GM21528 (cell line): ENCODE data around the gene PDZRN3.

Experiments
- ATAC-seq: cut with Tn5 transposase; IDR thresholded peaks from one replicate; pipeline ENCODE4 v1.9.1; 2021; ENCODE audit warnings: mild to moderate bottlenecking, moderate library complexity; ENCODE audit not compliant: unreplicated experiment, low FRiP score

PDZRN3 gene

GRCh38 chr3:73498764-73499622 is 125.7 kb downstream of the PDZRN3 start:
- ATAC-seq, result no peak

- ATAC-seq, result no peak
Measured at GRCh38 chr3:73497646-73498406, 126.9 kb downstream of the PDZRN3 start.

DNA sequence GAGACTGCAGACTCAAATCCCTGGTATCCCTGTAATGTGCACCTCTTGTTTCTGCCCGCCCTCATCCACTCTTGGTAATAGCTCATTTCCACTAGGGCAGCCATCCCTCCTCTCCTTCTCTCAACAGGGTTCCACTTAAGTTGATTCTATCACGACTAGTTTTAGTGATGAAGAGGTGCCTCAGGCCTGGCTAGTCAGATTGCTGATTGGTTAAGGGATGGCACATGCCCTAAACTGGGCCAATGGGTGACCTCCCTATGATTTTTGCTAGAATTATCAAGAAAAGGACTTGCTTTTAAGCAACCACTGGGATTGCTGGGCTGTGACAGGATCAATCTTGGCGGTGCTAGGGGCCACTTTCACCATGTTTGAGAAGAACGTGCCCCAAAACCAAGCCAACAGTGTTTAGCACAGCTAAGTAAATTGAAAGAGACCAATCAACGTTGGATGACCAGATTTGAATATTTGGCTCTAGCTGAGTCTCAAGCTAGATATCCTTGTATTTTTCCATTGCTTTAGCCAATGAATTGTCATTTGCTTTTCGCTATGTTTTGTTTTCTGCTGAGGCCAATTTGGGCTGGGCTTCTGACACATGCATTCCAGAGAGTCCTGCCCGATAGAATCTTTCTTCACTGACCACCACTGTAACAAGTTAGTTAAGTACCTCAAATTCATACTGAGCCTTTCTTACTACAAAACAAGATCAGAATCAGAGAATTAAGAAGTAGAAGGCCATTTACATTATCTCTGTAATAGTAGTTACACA is 131.0 kb downstream of the PDZRN3 start:
- no peak for ATAC-seq

DNA sequence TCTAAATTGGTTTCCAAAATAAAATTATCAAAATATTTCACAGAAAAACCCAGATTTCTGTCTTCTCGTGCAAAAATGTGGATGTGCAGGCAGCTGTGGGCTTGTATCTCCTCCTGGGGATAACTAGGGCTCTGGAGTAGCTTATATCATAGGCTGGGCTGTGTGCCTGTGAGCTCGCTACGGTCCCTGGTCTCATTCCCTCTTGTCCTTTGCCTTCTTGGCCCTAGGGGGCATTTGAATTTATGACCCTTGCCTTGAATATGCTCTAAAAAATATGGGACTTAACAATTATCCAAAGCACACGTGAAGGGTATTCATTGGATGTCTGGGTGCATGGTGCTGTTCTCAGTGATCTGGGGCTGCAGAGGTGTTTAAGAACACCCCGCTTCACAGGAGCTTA is 132.6 kb downstream of the PDZRN3 start:
- ATAC-seq, result no peak

DNA sequence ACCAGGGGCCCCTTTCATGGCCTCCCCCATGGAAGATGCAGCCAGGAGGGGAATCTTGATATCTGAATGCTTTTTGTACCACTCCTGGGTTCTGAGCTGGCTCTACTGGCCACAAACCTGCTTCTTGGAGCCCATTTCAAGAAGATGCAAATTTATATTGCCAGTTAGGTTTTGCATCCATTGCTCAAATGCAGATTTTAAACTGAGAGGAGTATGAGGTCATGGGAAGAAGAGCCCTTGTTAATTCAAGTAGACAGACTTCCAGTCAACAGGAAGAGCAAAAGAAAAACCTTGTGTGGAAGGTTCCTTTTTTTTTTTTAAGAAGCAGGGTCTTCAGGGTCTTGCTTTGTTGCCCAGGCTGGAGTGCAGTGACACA is 133.5 kb downstream of the PDZRN3 start:
- no peak for ATAC-seq

DNA sequence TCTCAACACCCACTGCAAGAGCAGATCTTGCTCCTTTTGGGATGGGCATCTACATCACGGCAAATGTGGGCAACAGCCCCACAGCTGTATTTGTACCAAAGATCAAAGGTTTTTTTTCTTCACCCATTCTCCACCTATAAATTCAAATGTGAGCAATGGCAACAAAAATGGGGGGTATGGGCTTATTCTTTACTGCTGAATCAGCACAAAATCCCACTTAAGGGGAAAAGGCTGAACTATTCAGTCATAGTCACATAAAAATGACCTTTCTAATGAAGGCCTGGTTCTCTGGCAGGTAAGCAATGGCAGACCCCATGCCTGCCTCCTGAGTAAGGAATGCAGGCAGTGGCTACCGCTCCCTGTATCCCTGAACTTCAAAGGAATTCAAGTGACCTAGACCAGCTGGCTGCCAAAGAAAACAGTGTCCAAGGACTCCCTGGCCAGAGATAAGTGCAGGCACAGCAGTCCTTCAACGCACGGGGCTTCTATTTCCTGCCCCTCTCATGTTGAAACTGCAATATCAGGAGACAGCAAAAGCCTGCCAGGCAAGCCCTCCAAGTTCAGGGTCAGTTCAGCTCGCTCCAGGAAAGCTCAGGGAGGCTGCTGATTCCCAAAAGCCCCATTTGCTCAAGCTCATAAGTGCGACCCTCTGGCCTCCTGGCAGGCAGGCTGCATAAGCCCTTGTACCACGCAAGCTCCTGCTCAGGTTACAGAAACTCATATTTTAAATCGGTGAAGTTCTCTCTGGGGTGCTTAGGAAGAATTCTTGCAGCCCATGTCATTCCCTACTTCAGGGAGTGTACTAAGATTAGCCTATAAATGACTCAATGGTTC is 134.1 kb downstream of the PDZRN3 start:
- no peak for ATAC-seq

DNA sequence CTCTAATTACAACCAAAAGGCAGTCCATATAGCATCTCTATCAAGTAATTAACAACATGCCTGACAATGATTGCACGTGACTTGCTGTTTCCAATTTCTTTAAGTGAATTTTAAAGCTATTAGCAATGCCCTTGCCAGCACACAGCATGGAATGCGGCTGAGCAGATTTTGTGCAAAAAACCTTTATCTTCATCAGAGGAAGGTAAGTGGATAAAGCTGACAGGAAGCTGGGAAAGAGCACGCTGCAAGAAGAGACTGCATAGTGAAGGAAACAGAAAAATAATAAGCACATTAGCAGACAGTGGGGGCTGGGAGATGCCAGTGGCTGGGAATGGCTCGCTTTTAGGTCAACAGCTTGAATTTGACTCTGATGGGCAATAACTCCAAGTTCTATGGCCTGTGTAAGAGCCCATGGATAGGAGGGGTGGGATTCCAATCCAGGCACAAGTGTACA is 138.8 kb downstream of the PDZRN3 start:
- ATAC-seq, result no peak

DNA sequence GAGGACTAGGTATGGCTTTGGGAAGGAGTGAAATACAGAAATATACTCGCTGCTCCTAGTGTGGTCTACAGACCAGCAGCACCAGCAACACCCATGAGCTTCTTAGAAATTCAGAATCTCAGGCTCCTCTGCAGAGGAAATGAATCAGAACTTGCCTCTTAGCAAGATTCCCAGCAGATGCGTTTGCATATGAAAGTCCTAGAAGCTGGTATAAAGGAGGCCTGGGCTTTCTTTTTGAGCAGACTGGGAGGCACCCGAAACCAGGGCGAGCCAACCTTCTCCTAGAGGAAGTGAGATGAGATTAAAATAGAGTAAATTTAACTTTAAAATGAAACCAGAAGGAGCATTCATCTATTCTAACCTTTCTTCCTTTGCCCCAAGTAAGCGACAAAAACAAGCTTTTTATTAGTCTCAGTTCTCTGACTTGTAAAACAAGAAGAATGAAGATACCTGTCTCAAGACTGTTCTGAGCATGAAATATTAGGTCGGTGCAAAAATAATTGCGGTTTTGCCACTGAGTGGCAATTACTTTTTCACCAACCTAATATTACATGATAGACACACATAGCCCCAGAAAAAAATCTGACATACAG is 140.0 kb downstream of the PDZRN3 start:
- peak; percentile 94 for ATAC-seq

DNA sequence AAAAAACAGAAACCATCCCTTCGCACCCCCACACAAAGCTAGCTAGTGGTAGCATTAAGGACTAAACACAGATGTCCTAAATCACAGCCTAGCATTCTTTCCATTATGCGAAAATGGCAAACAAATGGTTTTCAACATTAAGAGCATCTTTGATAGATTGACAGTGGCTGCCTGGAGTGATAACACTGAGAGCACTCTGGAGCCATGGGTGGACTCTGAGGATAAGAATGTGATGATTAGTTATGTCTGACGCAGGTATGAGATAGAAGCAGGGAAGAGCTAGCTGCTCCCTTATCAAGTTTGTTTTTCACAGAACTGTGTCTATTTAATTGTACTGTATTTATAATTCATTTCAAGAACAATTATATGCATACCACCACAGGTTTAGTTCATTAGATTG is 142.9 kb downstream of the PDZRN3 start:
- ATAC-seq, result no peak

GRCh38 chr3:73480187-73480672 is 144.5 kb downstream of the PDZRN3 start:
- no peak for ATAC-seq

DNA sequence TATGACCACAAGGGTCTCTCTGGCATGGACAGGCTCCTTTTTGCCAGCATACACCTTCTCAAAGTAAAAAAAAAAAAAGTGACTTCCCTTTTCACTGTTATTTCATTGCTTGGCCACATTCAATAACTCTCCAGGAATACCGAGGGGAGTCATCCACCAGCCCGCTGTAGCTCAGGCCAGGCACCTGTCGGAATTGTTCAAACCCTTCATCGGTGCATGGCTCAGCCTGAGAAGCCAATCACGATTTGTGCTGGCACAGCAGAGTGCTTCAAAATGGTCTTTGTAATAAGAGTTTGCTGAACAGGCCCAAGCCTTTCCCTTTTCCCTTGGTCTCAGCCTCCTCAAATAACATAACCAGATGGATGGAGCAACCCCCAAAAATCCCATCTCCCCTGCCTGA is 145.4 kb downstream of the PDZRN3 start:
- no peak for ATAC-seq

- no peak for ATAC-seq
Measured at GRCh38 chr3:73478858-73479257, 145.9 kb downstream of the PDZRN3 start.

GRCh38 chr3:73475717-73476116 is 149.0 kb downstream of the PDZRN3 start:
- no peak for ATAC-seq

GRCh38 chr3:73475175-73475574 is 149.6 kb downstream of the PDZRN3 start:
- ATAC-seq, result no peak

GRCh38 chr3:73474619-73475018 is 150.1 kb downstream of the PDZRN3 start:
- ATAC-seq, result no peak

- no peak for ATAC-seq
Measured at GRCh38 chr3:73473898-73474416, 150.8 kb downstream of the PDZRN3 start.

DNA sequence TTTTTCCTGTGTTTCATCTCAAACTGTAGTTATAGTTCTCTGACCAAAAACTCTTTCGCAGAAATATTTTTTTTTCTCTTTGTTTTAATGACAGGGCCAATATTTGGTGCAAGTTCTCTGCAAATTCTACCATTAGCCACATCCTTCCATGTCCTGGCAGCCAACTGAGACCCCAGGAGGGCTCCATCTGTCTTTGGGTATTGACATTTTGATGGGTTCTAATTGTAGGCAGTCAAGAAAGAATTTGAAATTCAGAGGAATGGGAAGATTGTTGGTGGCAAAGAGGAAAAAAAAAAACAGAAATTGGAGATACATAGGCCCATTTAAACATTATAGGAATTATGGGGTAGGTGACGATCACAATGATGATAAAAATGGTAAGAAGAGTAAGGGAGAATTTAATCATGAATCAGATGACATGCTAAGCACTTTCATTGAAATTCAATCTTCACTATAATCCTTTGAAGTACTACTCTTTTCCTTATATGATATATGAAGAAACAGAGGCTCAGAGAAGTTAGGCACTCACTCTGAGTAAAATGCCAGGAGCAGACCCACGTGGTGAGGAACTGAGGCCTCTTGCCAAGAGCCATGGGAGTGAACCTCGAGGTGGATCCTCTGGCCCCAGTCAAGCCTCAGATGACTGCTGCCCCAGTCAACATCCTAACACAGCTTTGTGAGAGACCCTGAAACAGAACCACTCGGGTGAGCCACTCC is 151.4 kb downstream of the PDZRN3 start:
- no peak for ATAC-seq

DNA sequence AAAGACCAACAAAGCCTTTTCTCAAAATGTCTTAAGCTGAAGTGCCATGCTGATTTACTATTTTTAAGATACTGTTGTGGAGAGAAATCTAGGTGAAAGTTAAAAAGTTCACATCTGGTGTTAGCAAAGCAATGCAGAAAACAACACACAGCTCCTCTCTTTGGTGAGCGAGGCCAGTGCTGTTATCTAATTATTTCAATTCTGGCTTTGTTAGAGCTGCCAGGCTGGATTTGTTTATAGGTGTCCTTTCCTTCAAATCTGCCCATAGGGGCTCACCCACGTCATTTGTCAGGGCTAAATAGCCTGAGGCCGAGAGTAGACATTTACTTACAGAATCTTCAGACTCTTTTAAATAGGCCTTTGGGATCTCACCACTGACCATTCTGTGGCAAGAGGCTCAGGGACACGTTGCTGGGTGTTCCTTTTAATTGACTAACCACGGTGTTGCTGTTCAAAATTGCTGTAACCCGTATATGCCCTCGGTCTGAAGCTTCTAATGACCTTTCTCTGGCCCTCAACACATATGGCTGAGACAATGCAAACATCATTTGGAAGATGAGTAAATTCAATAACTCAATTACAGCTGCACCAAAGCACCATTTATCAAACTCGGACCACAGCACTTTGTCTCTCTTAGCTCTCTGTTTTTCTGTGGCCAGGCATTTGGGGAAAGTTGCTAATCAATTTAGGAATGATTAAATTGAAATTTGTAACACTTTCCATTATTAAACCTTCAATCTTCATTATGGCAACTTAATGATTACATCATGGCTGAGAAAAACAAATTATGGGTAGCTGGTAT is 152.6 kb downstream of the PDZRN3 start:
- no peak for ATAC-seq
